ENCODE results near the gene XKR7. TPM values are rescaled to one million over a fixed set of nuclear protein-coding genes. Genes with fewer than 3 reads are reported as not detected.

The XKR7 gene
- total and polyA plus RNA-seq, 10 of the 15 experiments (the other 5 are each of a cell fraction or from before 2014, with no cell fraction given): not detected

DNA sequence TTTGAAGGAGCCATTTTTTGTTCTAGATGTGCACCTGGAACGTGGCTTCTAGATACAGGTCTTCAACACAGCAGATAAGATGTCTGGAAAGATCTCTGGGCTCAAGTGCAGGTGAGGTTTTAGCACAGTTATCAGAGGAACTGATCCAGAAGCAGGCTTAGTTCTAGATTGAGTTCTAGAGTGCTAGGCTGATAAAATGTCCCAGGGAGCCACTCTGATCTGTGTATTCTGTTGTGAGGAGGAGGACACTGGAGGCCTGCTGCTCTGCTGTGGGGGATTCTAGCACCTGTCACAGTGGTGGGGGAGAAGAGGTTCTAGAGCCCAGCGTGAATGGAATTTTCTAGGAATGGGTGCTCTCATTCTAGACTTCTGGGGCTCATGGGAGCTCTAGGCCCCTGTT is 30.3 kb downstream of the XKR7 start:
- peaks cover 0 to 12% of the 10 kb centered on the region in 2 experiments; a peak in 2 of 4 replicates for H3K27me3 ChIP-seq (replicated peaks in 1 of 2; ENCODE audit: control insufficient read depth in 2 of 2, insufficient read depth in 2 of 2, low read length in 1 of 2)
- H3K27ac ChIP-seq (ENCODE audit: control insufficient read depth, insufficient read depth): no peak overlapping the region
- ChIA-PET RAD21 (ENCODE audit: unreplicated experiment) (no interaction called here), POLR2A (interaction anchor here (0.9 kb wide), 1 partner anchor 16 kb away, joined by 4 read pairs; no protein-coding TSS in a partner anchor), SMC1A (ENCODE audit: uncharacterized antibody, unreplicated experiment) (no interaction called here), CTCF (no interaction called here)
- H3K9ac ChIP-seq (ENCODE audit: control insufficient read depth, insufficient read depth, low read length): no peak overlapping the region
- FAIRE-seq (no peak), DNase-seq (ENCODE audit: low read depth, low spot score) (no peak), ATAC-seq (no peak)
- H3K4me3 ChIP-seq: no peak overlapping the region
- H3K36me3 ChIP-seq (ENCODE audit: control insufficient read depth in 2 of 2, insufficient read depth in 2 of 2, low read length in 1 of 2): no peaks in the 10 kb centered on the region
- TF ChIP-seq, protein P1, sequence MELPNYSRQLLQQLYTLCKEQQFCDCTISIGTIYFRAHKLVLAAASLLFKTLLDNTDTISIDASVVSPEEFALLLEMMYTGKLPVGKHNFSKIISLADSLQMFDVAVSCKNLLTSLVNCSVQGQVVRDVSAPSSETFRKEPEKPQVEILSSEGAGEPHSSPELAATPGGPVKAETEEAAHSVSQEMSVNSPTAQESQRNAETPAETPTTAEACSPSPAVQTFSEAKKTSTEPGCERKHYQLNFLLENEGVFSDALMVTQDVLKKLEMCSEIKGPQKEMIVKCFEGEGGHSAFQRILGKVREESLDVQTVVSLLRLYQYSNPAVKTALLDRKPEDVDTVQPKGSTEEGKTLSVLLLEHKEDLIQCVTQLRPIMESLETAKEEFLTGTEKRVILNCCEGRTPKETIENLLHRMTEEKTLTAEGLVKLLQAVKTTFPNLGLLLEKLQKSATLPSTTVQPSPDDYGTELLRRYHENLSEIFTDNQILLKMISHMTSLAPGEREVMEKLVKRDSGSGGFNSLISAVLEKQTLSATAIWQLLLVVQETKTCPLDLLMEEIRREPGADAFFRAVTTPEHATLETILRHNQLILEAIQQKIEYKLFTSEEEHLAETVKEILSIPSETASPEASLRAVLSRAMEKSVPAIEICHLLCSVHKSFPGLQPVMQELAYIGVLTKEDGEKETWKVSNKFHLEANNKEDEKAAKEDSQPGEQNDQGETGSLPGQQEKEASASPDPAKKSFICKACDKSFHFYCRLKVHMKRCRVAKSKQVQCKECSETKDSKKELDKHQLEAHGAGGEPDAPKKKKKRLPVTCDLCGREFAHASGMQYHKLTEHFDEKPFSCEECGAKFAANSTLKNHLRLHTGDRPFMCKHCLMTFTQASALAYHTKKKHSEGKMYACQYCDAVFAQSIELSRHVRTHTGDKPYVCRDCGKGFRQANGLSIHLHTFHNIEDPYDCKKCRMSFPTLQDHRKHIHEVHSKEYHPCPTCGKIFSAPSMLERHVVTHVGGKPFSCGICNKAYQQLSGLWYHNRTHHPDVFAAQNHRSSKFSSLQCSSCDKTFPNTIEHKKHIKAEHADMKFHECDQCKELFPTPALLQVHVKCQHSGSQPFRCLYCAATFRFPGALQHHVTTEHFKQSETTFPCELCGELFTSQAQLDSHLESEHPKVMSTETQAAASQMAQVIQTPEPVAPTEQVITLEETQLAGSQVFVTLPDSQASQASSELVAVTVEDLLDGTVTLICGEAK (IDR thresholded peaks at IDR 0.05; ENCODE audit: borderline replicate concordance): no peak
- no peak for TF ChIP-seq RAD51 (IDR thresholded peaks at IDR 0.05)
- no peak for TF ChIP-seq CBX3 (IDR thresholded peaks at IDR 0.05; ENCODE audit: borderline replicate concordance, low read depth)
- H3K4me1 ChIP-seq (ENCODE audit: control insufficient read depth, insufficient read depth, low read length): no peaks in the 10 kb centered on the region
- in situ Hi-C loops (cut with MboI) (no loop called here), intact Hi-C loops (cut with micrococcal nuclease; ENCODE audit: unreplicated experiment) (no loop called here)
- H2AFZ ChIP-seq (ENCODE audit: control insufficient read depth, low read depth, low read length): no peak overlapping the region
- H3K9me3 ChIP-seq (replicated peaks; ENCODE audit: control insufficient read depth, insufficient read depth, low read length): no peaks in the 10 kb centered on the region
- H3K79me2 ChIP-seq (ENCODE audit: control insufficient read depth, insufficient read depth, low read length): no peaks in the 10 kb centered on the region
- no TSS peak for BruUV-seq (replicated peaks)
- H4K20me1 ChIP-seq (ENCODE audit: control insufficient read depth, insufficient read depth): no peaks in the 10 kb centered on the region
- WGBS (ENCODE audit: insufficient coverage, insufficient replicate concordance, low lambda C conversion rate, missing lambda C conversion rate): 38% methylated on average over 2 of the region's 2 CpGs
- no peak overlapping the region for H3K4me2 ChIP-seq (ENCODE audit: control insufficient read depth, insufficient read depth)

DNA sequence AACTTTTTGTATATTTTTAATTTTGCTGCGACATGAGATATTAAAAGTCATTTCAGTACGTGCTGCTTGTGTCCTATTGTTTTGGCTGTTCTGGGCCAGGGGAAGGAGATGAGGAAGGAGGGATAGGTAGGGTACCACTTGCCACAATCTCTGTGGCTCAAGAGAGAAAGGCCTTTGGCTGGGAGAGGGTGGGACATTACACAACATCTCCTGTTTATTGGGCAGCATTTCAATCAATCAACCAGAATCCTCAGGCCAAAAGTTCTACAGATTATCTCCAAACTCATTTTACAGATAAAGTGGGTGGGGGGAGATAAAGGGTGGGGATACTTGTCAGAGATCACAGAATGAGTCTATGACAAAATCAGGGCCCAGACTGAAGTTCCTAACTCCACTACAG is 35.4 kb downstream of the XKR7 start:
- no peak overlapping the region for H3K4me2 ChIP-seq (ENCODE audit: control insufficient read depth, insufficient read depth)
- no peaks in the 10 kb centered on the region for H4K20me1 ChIP-seq (ENCODE audit: control insufficient read depth, insufficient read depth)
- TF ChIP-seq, protein P2, sequence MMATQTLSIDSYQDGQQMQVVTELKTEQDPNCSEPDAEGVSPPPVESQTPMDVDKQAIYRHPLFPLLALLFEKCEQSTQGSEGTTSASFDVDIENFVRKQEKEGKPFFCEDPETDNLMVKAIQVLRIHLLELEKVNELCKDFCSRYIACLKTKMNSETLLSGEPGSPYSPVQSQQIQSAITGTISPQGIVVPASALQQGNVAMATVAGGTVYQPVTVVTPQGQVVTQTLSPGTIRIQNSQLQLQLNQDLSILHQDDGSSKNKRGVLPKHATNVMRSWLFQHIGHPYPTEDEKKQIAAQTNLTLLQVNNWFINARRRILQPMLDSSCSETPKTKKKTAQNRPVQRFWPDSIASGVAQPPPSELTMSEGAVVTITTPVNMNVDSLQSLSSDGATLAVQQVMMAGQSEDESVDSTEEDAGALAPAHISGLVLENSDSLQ (IDR thresholded peaks at IDR 0.05): peak; percentile 45
- TF ChIP-seq, protein P3, sequence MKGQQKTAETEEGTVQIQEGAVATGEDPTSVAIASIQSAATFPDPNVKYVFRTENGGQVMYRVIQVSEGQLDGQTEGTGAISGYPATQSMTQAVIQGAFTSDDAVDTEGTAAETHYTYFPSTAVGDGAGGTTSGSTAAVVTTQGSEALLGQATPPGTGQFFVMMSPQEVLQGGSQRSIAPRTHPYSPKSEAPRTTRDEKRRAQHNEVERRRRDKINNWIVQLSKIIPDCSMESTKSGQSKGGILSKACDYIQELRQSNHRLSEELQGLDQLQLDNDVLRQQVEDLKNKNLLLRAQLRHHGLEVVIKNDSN (IDR thresholded peaks at IDR 0.05; ENCODE audit: borderline replicate concordance, extremely low read length, insufficient read depth, low read depth, low read length): no peak
- no peaks in the 10 kb centered on the region for H3K4me1 ChIP-seq (ENCODE audit: control insufficient read depth, insufficient read depth, low read length)
- H3K9ac ChIP-seq (ENCODE audit: control insufficient read depth, insufficient read depth, low read length): no peak overlapping the region
- in situ Hi-C loops (cut with MboI): no loop called here
- POLR2A ChIA-PET: no interaction called here
- 49% methylated on average over 2 of the region's 2 CpGs for WGBS (ENCODE audit: insufficient coverage, insufficient replicate concordance, low lambda C conversion rate, missing lambda C conversion rate)
- no peaks in the 10 kb centered on the region for H3K36me3 ChIP-seq (ENCODE audit: control insufficient read depth in 2 of 2, insufficient read depth in 2 of 2, low read length in 1 of 2)
- H3K79me2 ChIP-seq (ENCODE audit: control insufficient read depth, insufficient read depth, low read length): no peaks in the 10 kb centered on the region
- H3K27me3 ChIP-seq (replicated peaks in 1 of 2; ENCODE audit: control insufficient read depth in 2 of 2, insufficient read depth in 2 of 2, low read length in 1 of 2): peaks cover 0 to 3% of the 10 kb centered on the region in 2 experiments; a peak in 3 of 4 replicates
- H3K4me3 ChIP-seq: no peak overlapping the region
- intact Hi-C loops (cut with micrococcal nuclease; ENCODE audit: unreplicated experiment): no loop called here
- DNase-seq (ENCODE audit: low read depth, low spot score) (no peak), ATAC-seq (no peak), FAIRE-seq (no peak)
- H3K9me3 ChIP-seq (replicated peaks; ENCODE audit: control insufficient read depth, insufficient read depth, low read length): no peaks in the 10 kb centered on the region
- H3K27ac ChIP-seq (ENCODE audit: control insufficient read depth, insufficient read depth): no peak overlapping the region
- H2AFZ ChIP-seq (ENCODE audit: control insufficient read depth, low read depth, low read length): no peak overlapping the region
- BruUV-seq (replicated peaks): no TSS peak
- RAD21 ChIA-PET (ENCODE audit: unreplicated experiment): no interaction called here
- CTCF ChIA-PET: interaction anchor here (0.7 kb wide), 1 partner anchor 89 kb away, joined by 3 read pairs; no protein-coding TSS in a partner anchor
- SMC1A ChIA-PET (ENCODE audit: uncharacterized antibody, unreplicated experiment): no interaction called here

All from GM12878 (cell line).